GM23338 (cell line): ENCODE data around the gene RAC2. TPM values are rescaled to one million over a fixed set of nuclear protein-coding genes. Genes with fewer than 3 reads are reported as not detected.

Source experiments
- ATAC-seq: fragments of 200-7000 bp; cut with Tn5 transposase; 3 replicates; pipeline ENCODE4 v1.9.1; 2020
- DNase-seq: peaks from one replicate; pipeline ENCODE4 v3.0.0-alpha.2; 2015; ENCODE audit warnings: low spot score
- H2AFZ ChIP-seq: fragments of 200-600 bp; sonication (generic); 2 replicates; pipeline ENCODE4 v1.8.0; 2016; ENCODE audit warnings: antibody characterized with exemption, mild to moderate bottlenecking, moderate library complexity
- H3F3A ChIP-seq: fragments of 200-600 bp; sonication (generic); replicated peaks from 2 replicates; pipeline ENCODE4 v1.8.0; 2017; ENCODE audit warnings: antibody characterized with exemption, mixed run types, low read depth
- H3K27ac ChIP-seq: fragments of 200-600 bp; sonication (generic); 2 replicates; pipeline ENCODE4 v1.6.1; 2016; ENCODE audit warnings: low read depth
- H3K27me3 ChIP-seq: fragments of 200-600 bp; sonication (generic); 2 replicates; pipeline ENCODE4 v1.8.0; 2016; ENCODE audit warnings: mild to moderate bottlenecking, mixed run types, moderate library complexity; ENCODE audit not compliant: insufficient read depth
- H3K36me3 ChIP-seq: fragments of 200-600 bp; sonication (generic); 2 replicates; pipeline ENCODE4 v1.8.0; 2016; ENCODE audit warnings: mild to moderate bottlenecking; ENCODE audit not compliant: insufficient read depth
- H3K4me1 ChIP-seq: fragments of 200-600 bp; sonication (generic); 2 replicates; pipeline ENCODE4 v1.8.0; 2016; ENCODE audit warnings: mild to moderate bottlenecking, moderate library complexity; ENCODE audit not compliant: insufficient read depth
- H3K4me2 ChIP-seq: fragments of 200-600 bp; sonication (generic); 2 replicates; pipeline ENCODE4 v1.7.1; 2017; ENCODE audit warnings: mixed run types
- H3K4me3 ChIP-seq: fragments of 200-600 bp; sonication (generic); 2 replicates; pipeline ENCODE4 v1.6.1; 2016; ENCODE audit warnings: mixed run types
- H3K79me2 ChIP-seq: fragments of 200-600 bp; sonication (generic); replicated peaks from 2 replicates; pipeline ENCODE4 v1.8.0; 2017; ENCODE audit warnings: mild to moderate bottlenecking; ENCODE audit not compliant: insufficient read depth
- H3K9me2 ChIP-seq: fragments of 200-600 bp; sonication (generic); 2 replicates; pipeline ENCODE4 v1.8.0; 2017; ENCODE audit not compliant: insufficient read depth
- H4K20me1 ChIP-seq: fragments of 200-600 bp; sonication (generic); replicated peaks from 2 replicates; pipeline ENCODE4 v1.8.0; 2017; ENCODE audit warnings: mild to moderate bottlenecking; ENCODE audit not compliant: insufficient read depth
- H3K27ac Mint-ChIP-seq: 2 replicates; pipeline ENCODE4 v1.8.0; 2020; ENCODE audit warnings: inconsistent platforms, mild to moderate bottlenecking, moderate library complexity, mixed read lengths
- H3K27me3 Mint-ChIP-seq: 3 replicates; pipeline ENCODE4 v1.8.0; 2022; ENCODE audit warnings: low read depth, mild to moderate bottlenecking, moderate library complexity, mixed read lengths, inconsistent platforms; ENCODE audit not compliant: insufficient read depth, poor library complexity
- H3K36me3 Mint-ChIP-seq: 3 replicates; pipeline ENCODE4 v1.8.0; 2021; ENCODE audit warnings: low read depth, mild to moderate bottlenecking, inconsistent platforms, moderate library complexity, mixed read lengths
- H3K4me1 Mint-ChIP-seq: 3 replicates; pipeline ENCODE4 v1.8.0; 2020; ENCODE audit warnings: mild to moderate bottlenecking, inconsistent platforms, mixed read lengths
- H3K4me3 Mint-ChIP-seq: 3 replicates; pipeline ENCODE4 v1.8.0; 2021; ENCODE audit warnings: moderate library complexity, mild to moderate bottlenecking, inconsistent platforms, mixed read lengths
- H3K9me3 Mint-ChIP-seq: 3 replicates; pipeline ENCODE4 v1.8.0; 2020; ENCODE audit warnings: moderate library complexity, mild to moderate bottlenecking, inconsistent platforms, mixed read lengths
- CREB1 ChIP-seq: fragments of 250-450 bp; sonication (Bioruptor Pico); IDR thresholded peaks from 2 replicates; pipeline ENCODE4 v1.5.0; 2020; ENCODE audit warnings: low read depth, mild to moderate bottlenecking, moderate library complexity
- EZH2 ChIP-seq: fragments of 200-600 bp; sonication (generic); IDR thresholded peaks from one replicate; pipeline ENCODE4 v1.8.0; 2017; ENCODE audit warnings: antibody characterized with exemption, mild to moderate bottlenecking, low read depth; ENCODE audit not compliant: unreplicated experiment
- EZH2phosphoT487 ChIP-seq: fragments of 200-600 bp; sonication (generic); IDR thresholded peaks from one replicate; pipeline ENCODE4 v1.8.1; 2018; ENCODE audit warnings: antibody characterized with exemption; ENCODE audit not compliant: unreplicated experiment
- JUNB ChIP-seq: IDR thresholded peaks from one replicate; pipeline ENCODE4 v1.6.1; 2016; ENCODE audit warnings: antibody characterized with exemption; ENCODE audit not compliant: unreplicated experiment
- NANOG ChIP-seq: IDR thresholded peaks from 2 replicates; pipeline ENCODE4 v1.6.1; 2016; ENCODE audit warnings: antibody characterized with exemption, borderline replicate concordance
- POLR2AphosphoS5 ChIP-seq: IDR thresholded peaks from 2 replicates; pipeline ENCODE4 v1.6.1; 2016; ENCODE audit warnings: antibody characterized with exemption, low read depth
- STAT1 ChIP-seq: IDR thresholded peaks from one replicate; pipeline ENCODE4 v1.6.1; 2016; ENCODE audit warnings: antibody characterized with exemption; ENCODE audit not compliant: unreplicated experiment
- ZNF114 ChIP-seq: fragments of 250-450 bp; sonication (Bioruptor Pico); IDR thresholded peaks from 2 replicates; pipeline ENCODE4 v1.5.0; 2020; ENCODE audit warnings: mild to moderate bottlenecking, moderate library complexity
- ZNF331 ChIP-seq: fragments of 250-450 bp; sonication (Bioruptor Pico); IDR thresholded peaks from 2 replicates; pipeline ENCODE4 v1.5.0; 2020; ENCODE audit warnings: low read depth, mild to moderate bottlenecking, moderate library complexity
- polyA plus RNA-seq: library from polyadenylated mRNA; unstranded; fragments of >200 nt; fragmentation: Nextera tagmentation; extraction: Ambion mirVana; gene quantifications from 2 replicates; pipeline ENCODE4 v1.2.1, GENCODE V29; 2016
- total RNA-seq: library from RNA; depleted of rRNA; stranded (reverse); fragments of >200 nt; shearing (Covaris generic); gene quantifications from 2 replicates; pipeline ENCODE4 v1.2.3, GENCODE V29; 2014
- TF ChIP-seq, protein P1 (sequence below), 2 experiments: fragments of 200-600 bp in 1 of 2; sonication (generic) in 1 of 2; conservative IDR thresholded peaks; 2 replicates each; pipeline versions ENCODE4 v1.5.1 to v1.6.1; 2016 to 2017; ENCODE audit warnings: antibody characterized with exemption in 2 of 2, low read depth in 2 of 2, mild to moderate bottlenecking in 2 of 2, moderate library complexity in 1 of 2
- TF ChIP-seq, protein P2 (sequence below): fragments of 250-450 bp; sonication (Bioruptor Pico); IDR thresholded peaks from 2 replicates; pipeline ENCODE4 v1.5.0; 2020; ENCODE audit warnings: mild to moderate bottlenecking, moderate library complexity
- TF ChIP-seq, protein P3 (sequence below): IDR thresholded peaks from one replicate; pipeline ENCODE4 v1.6.1; 2018; ENCODE audit warnings: antibody characterized with exemption; ENCODE audit not compliant: unreplicated experiment
- TF ChIP-seq, protein P4 (sequence below): IDR thresholded peaks from 2 replicates; pipeline ENCODE4 v1.6.1; 2016; ENCODE audit warnings: antibody characterized with exemption

RAC2 gene
- total and polyA plus RNA-seq, 2 experiments from 2014 or later, result 2.4 to 2.7 TPM

DNA sequence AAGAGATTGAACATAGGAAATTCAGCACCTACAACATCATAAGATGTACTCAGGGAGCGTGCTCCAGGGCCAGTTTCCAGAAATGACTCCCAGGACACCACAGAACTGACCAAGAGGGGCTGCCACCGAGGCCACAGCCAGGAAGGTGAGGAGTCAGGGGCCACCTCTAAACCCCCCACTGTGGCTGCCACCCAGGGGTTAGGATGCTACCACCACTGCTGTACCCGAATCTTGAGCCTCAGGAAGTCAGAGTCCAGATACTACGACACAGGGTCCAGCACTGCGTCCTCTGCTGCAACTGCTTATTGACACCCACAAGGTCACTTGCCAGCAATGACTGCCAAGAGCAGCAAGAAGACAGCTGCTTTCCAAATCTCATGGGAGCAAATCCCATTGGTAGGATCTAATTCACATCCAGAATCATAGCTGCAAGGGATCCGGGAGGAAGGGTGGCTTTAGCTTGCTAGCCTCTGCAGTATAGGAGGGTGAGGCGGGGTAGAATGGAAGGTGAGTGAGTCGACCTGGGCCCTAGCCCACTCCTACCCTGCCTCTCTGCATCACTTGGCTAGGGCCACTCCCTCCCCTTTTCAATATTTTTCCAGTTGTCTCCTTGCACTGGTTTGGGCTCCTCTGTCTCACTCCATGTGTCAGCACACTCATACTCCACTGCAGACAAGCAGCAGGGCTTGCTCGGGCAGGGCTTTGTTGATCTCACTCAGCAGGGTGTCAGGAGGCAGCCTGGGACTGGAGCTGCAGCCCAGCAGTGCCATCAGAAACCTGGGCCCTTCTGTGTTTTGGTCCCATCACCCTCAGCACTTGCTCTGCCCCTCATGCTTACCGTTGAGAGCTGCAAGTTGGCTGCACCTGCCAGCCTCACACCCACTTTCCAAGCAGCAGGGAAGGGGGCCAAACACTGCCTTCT lies 20.2 kb upstream of the RAC2 start:
- Histone ChIP-seq H3F3A (no peaks in the 10 kb centered on the region), H3K27ac (no peak overlapping the region), H3K36me3 (no peaks in the 10 kb centered on the region), H2AFZ (no peak overlapping the region), H3K4me1 (0 out of 2 replicates have a peak, but pooled peaks cover 2% of the 10 kb centered on the region), H3K27me3 (peaks cover 6% of the 10 kb centered on the region), H3K4me2 (no peak overlapping the region), H3K9me2 (no peaks in the 10 kb centered on the region), H3K4me3 (no peak overlapping the region), H3K79me2 (no peaks in the 10 kb centered on the region), H4K20me1 (no peaks in the 10 kb centered on the region)
- H3K36me3 Mint-ChIP-seq, result peaks cover 4% of the 10 kb centered on the region; the same call in 2 of the 3 replicates
- TF ChIP-seq CREB1 (CRISPR knock-in tag) (no peak), ZNF331 (no peak), STAT1 (no peak), EZH2 (no peak), ZNF114 (CRISPR knock-in tag) (no peak), JUNB (no peak), NANOG (no peak), EZH2phosphoT487 (no peak), POLR2AphosphoS5 (no peak)
- TF ChIP-seq, protein P1, sequence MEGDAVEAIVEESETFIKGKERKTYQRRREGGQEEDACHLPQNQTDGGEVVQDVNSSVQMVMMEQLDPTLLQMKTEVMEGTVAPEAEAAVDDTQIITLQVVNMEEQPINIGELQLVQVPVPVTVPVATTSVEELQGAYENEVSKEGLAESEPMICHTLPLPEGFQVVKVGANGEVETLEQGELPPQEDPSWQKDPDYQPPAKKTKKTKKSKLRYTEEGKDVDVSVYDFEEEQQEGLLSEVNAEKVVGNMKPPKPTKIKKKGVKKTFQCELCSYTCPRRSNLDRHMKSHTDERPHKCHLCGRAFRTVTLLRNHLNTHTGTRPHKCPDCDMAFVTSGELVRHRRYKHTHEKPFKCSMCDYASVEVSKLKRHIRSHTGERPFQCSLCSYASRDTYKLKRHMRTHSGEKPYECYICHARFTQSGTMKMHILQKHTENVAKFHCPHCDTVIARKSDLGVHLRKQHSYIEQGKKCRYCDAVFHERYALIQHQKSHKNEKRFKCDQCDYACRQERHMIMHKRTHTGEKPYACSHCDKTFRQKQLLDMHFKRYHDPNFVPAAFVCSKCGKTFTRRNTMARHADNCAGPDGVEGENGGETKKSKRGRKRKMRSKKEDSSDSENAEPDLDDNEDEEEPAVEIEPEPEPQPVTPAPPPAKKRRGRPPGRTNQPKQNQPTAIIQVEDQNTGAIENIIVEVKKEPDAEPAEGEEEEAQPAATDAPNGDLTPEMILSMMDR (conservative IDR thresholded peaks at IDR 0.05; ENCODE audit: low read depth in 2 of 2), result no peak
- TF ChIP-seq, protein P2, sequence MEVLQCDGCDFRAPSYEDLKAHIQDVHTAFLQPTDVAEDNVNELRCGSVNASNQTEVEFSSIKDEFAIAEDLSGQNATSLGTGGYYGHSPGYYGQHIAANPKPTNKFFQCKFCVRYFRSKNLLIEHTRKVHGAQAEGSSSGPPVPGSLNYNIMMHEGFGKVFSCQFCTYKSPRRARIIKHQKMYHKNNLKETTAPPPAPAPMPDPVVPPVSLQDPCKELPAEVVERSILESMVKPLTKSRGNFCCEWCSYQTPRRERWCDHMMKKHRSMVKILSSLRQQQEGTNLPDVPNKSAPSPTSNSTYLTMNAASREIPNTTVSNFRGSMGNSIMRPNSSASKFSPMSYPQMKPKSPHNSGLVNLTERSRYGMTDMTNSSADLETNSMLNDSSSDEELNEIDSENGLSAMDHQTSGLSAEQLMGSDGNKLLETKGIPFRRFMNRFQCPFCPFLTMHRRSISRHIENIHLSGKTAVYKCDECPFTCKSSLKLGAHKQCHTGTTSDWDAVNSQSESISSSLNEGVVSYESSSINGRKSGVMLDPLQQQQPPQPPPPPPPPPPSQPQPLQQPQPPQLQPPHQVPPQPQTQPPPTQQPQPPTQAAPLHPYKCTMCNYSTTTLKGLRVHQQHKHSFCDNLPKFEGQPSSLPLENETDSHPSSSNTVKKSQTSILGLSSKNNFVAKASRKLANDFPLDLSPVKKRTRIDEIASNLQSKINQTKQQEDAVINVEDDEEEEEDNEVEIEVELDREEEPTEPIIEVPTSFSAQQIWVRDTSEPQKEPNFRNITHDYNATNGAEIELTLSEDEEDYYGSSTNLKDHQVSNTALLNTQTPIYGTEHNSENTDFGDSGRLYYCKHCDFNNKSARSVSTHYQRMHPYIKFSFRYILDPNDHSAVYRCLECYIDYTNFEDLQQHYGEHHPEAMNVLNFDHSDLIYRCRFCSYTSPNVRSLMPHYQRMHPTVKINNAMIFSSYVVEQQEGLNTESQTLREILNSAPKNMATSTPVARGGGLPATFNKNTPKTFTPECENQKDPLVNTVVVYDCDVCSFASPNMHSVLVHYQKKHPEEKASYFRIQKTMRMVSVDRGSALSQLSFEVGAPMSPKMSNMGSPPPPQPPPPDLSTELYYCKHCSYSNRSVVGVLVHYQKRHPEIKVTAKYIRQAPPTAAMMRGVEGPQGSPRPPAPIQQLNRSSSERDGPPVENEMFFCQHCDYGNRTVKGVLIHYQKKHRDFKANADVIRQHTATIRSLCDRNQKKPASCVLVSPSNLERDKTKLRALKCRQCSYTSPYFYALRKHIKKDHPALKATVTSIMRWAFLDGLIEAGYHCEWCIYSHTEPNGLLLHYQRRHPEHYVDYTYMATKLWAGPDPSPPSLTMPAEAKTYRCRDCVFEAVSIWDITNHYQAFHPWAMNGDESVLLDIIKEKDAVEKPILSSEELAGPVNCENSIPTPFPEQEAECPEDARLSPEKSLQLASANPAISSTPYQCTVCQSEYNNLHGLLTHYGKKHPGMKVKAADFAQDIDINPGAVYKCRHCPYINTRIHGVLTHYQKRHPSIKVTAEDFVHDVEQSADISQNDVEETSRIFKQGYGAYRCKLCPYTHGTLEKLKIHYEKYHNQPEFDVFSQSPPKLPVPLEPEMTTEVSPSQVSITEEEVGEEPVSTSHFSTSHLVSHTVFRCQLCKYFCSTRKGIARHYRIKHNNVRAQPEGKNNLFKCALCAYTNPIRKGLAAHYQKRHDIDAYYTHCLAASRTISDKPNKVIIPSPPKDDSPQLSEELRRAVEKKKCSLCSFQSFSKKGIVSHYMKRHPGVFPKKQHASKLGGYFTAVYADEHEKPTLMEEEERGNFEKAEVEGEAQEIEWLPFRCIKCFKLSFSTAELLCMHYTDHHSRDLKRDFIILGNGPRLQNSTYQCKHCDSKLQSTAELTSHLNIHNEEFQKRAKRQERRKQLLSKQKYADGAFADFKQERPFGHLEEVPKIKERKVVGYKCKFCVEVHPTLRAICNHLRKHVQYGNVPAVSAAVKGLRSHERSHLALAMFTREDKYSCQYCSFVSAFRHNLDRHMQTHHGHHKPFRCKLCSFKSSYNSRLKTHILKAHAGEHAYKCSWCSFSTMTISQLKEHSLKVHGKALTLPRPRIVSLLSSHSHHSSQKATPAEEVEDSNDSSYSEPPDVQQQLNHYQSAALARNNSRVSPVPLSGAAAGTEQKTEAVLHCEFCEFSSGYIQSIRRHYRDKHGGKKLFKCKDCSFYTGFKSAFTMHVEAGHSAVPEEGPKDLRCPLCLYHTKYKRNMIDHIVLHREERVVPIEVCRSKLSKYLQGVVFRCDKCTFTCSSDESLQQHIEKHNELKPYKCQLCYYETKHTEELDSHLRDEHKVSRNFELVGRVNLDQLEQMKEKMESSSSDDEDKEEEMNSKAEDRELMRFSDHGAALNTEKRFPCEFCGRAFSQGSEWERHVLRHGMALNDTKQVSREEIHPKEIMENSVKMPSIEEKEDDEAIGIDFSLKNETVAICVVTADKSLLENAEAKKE, result no peak
- TF ChIP-seq, protein P3, sequence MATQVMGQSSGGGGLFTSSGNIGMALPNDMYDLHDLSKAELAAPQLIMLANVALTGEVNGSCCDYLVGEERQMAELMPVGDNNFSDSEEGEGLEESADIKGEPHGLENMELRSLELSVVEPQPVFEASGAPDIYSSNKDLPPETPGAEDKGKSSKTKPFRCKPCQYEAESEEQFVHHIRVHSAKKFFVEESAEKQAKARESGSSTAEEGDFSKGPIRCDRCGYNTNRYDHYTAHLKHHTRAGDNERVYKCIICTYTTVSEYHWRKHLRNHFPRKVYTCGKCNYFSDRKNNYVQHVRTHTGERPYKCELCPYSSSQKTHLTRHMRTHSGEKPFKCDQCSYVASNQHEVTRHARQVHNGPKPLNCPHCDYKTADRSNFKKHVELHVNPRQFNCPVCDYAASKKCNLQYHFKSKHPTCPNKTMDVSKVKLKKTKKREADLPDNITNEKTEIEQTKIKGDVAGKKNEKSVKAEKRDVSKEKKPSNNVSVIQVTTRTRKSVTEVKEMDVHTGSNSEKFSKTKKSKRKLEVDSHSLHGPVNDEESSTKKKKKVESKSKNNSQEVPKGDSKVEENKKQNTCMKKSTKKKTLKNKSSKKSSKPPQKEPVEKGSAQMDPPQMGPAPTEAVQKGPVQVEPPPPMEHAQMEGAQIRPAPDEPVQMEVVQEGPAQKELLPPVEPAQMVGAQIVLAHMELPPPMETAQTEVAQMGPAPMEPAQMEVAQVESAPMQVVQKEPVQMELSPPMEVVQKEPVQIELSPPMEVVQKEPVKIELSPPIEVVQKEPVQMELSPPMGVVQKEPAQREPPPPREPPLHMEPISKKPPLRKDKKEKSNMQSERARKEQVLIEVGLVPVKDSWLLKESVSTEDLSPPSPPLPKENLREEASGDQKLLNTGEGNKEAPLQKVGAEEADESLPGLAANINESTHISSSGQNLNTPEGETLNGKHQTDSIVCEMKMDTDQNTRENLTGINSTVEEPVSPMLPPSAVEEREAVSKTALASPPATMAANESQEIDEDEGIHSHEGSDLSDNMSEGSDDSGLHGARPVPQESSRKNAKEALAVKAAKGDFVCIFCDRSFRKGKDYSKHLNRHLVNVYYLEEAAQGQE, result no peak
- TF ChIP-seq, protein P4, sequence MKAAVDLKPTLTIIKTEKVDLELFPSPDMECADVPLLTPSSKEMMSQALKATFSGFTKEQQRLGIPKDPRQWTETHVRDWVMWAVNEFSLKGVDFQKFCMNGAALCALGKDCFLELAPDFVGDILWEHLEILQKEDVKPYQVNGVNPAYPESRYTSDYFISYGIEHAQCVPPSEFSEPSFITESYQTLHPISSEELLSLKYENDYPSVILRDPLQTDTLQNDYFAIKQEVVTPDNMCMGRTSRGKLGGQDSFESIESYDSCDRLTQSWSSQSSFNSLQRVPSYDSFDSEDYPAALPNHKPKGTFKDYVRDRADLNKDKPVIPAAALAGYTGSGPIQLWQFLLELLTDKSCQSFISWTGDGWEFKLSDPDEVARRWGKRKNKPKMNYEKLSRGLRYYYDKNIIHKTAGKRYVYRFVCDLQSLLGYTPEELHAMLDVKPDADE, result no peak
- H3K4me1 Mint-ChIP-seq, result peaks cover 13% of the 10 kb centered on the region
- H3K4me3 Mint-ChIP-seq, result no peak overlapping the region
- H3K27me3 Mint-ChIP-seq, result peaks cover 28% of the 10 kb centered on the region
- DNase-seq (no peak), ATAC-seq (no peak)
- no peak overlapping the region for H3K27ac Mint-ChIP-seq
- H3K9me3 Mint-ChIP-seq, result peaks cover 23% of the 10 kb centered on the region
